ENCODE data around the gene MARS2.

The MARS2 gene

GRCh38 chr2:197705121-197705911 lies at the start of gene MARS2:
Gene MARS2 (plus strand): TSS chr2:197705369. CDS start chr2:197705406, 37 bp downstream.
- peaks cover 24% of the 10 kb centered on the region for H4K20me1 ChIP-seq (ENCODE audit: control insufficient read depth, insufficient read depth, low read depth, low read length)
- no peaks in the 10 kb centered on the region for H3K9me2 ChIP-seq (replicated peaks; ENCODE audit: control insufficient read depth, low read length)
- H3F3A ChIP-seq (ENCODE audit: control insufficient read depth, insufficient read depth), result 0 out of 2 replicates have a peak, but pooled peaks cover 3% of the 10 kb centered on the region
- peak within 1 kb of the TSS; percentile 97 for H3K4me3 ChIP-seq (ENCODE audit: low read length)
- H3K36me3 ChIP-seq (ENCODE audit: control insufficient read depth, low read length), result peaks cover 43% of the 10 kb centered on the region
- TF ChIP-seq EZH2phosphoT487 (IDR thresholded peaks at IDR 0.05; ENCODE audit: borderline replicate concordance, low read length), result no peak
- TF ChIP-seq, protein P1, sequence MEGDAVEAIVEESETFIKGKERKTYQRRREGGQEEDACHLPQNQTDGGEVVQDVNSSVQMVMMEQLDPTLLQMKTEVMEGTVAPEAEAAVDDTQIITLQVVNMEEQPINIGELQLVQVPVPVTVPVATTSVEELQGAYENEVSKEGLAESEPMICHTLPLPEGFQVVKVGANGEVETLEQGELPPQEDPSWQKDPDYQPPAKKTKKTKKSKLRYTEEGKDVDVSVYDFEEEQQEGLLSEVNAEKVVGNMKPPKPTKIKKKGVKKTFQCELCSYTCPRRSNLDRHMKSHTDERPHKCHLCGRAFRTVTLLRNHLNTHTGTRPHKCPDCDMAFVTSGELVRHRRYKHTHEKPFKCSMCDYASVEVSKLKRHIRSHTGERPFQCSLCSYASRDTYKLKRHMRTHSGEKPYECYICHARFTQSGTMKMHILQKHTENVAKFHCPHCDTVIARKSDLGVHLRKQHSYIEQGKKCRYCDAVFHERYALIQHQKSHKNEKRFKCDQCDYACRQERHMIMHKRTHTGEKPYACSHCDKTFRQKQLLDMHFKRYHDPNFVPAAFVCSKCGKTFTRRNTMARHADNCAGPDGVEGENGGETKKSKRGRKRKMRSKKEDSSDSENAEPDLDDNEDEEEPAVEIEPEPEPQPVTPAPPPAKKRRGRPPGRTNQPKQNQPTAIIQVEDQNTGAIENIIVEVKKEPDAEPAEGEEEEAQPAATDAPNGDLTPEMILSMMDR (IDR thresholded peaks at IDR 0.05; ENCODE audit: low read depth, low read length, poor library complexity, severe bottlenecking), result no peak
- peak within 1 kb of the TSS; percentile 36 for H3K27ac ChIP-seq (ENCODE audit: low read depth, low read length)
- H3K4me2 ChIP-seq (ENCODE audit: low read length), result peak within 1 kb of the TSS; percentile 93
- H3K9me3 ChIP-seq (ENCODE audit: control insufficient read depth, insufficient read depth, low read length), result no peaks in the 10 kb centered on the region
- H3K79me2 ChIP-seq (ENCODE audit: control insufficient read depth, low read length), result peaks cover 51% of the 10 kb centered on the region
- H3K4me1 ChIP-seq (ENCODE audit: control insufficient read depth, low read length), result peaks cover 31% of the 10 kb centered on the region
- no peaks in the 10 kb centered on the region for H3K27me3 ChIP-seq (ENCODE audit: control insufficient read depth, low read length)

DNA sequence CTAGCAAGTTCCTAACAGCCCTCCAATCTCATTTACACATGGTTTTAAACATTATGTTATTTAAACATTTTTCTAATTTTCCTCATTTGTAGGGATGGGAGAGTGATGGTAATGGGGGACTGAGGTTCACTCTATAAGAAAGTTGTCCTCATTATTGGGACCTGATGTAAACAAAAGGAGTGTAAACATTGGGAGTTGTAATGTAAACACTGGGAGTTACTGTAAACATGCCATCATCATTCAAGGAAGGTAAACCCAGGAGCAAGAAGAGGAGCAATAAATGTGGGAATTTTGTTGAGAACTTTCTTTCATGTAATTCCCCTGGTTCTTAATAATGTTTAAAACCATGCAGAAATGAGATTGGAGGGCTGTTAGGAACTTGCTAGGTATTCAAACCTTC lies 47.6 kb upstream of the MARS2 start:
- Histone ChIP-seq H3K36me3 (ENCODE audit: control insufficient read depth, low read length) (no peaks in the 10 kb centered on the region), H3K9me3 (ENCODE audit: control insufficient read depth, insufficient read depth, low read length) (no peaks in the 10 kb centered on the region), H3F3A (ENCODE audit: control insufficient read depth, insufficient read depth) (no peaks in the 10 kb centered on the region), H3K4me1 (ENCODE audit: control insufficient read depth, low read length) (no peaks in the 10 kb centered on the region), H3K27ac (ENCODE audit: low read depth, low read length) (no peak overlapping the region), H3K27me3 (ENCODE audit: control insufficient read depth, low read length) (no peaks in the 10 kb centered on the region), H3K4me3 (ENCODE audit: low read length) (no peak overlapping the region), H3K4me2 (ENCODE audit: low read length) (no peak overlapping the region), H3K9me2 (replicated peaks; ENCODE audit: control insufficient read depth, low read length) (no peaks in the 10 kb centered on the region), H3K79me2 (ENCODE audit: control insufficient read depth, low read length) (no peaks in the 10 kb centered on the region), H4K20me1 (ENCODE audit: control insufficient read depth, insufficient read depth, low read depth, low read length) (no peaks in the 10 kb centered on the region)
- TF ChIP-seq, protein P1 (IDR thresholded peaks at IDR 0.05; ENCODE audit: low read depth, low read length, poor library complexity, severe bottlenecking), result no peak
- TF ChIP-seq EZH2phosphoT487 (IDR thresholded peaks at IDR 0.05; ENCODE audit: borderline replicate concordance, low read length), result no peak

DNA sequence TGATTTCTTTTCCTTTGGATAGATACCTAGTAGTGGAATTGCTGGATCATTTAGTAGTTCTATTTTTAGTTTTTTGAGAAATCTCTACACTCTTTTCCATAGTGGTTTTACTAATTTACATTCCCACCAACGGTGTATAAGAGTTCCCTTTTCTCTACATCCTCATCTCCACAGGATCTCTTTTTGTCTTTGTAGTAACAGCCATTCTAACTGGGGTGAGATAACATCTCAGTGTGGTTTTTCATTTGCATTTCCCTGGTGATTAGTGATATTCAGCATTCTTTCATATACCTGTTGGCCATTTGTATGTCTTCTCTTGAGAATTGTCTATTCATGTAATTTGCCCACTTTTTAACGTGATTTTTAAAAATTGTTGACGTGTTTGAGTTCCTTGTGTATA lies 43.5 kb upstream of the MARS2 start:
- Histone ChIP-seq H3F3A (ENCODE audit: control insufficient read depth, insufficient read depth) (no peaks in the 10 kb centered on the region), H3K27me3 (ENCODE audit: control insufficient read depth, low read length) (no peaks in the 10 kb centered on the region), H3K4me3 (ENCODE audit: low read length) (no peak overlapping the region), H3K79me2 (ENCODE audit: control insufficient read depth, low read length) (no peaks in the 10 kb centered on the region), H3K9me2 (replicated peaks; ENCODE audit: control insufficient read depth, low read length) (no peaks in the 10 kb centered on the region), H4K20me1 (ENCODE audit: control insufficient read depth, insufficient read depth, low read depth, low read length) (no peaks in the 10 kb centered on the region), H3K27ac (ENCODE audit: low read depth, low read length) (no peak overlapping the region), H3K4me1 (ENCODE audit: control insufficient read depth, low read length) (peaks cover 3% of the 10 kb centered on the region; the same call in 1 of the 2 replicates), H3K36me3 (ENCODE audit: control insufficient read depth, low read length) (no peaks in the 10 kb centered on the region), H3K4me2 (ENCODE audit: low read length) (no peak overlapping the region), H3K9me3 (ENCODE audit: control insufficient read depth, insufficient read depth, low read length) (0 out of 2 replicates have a peak, but pooled peaks cover 4% of the 10 kb centered on the region)
- TF ChIP-seq, protein P1 (IDR thresholded peaks at IDR 0.05; ENCODE audit: low read depth, low read length, poor library complexity, severe bottlenecking), result no peak
- no peak for TF ChIP-seq EZH2phosphoT487 (IDR thresholded peaks at IDR 0.05; ENCODE audit: borderline replicate concordance, low read length)

Measured in DOHH2 (cell line).